K562 (cell line): ENCODE results near the gene KRIT1. TPM values are rescaled to one million over a fixed set of nuclear protein-coding genes. Genes with fewer than 3 reads are reported as not detected.
A peak's percentile ranks its signal among the peaks of the same experiment; 100 is the strongest.

Source experiments
- ATAC-seq: fragments of 200-7000 bp; cut with Tn5 transposase; 3 replicates; pipeline ENCODE4 v1.9.1; 2020; ENCODE audit warnings: moderate library complexity
- BruUV-seq: library from RNA; stranded (reverse); fragments of 400-500 nt; replicated peaks from 2 replicates; lab custom pipeline; 2021; lab: Mats Ljungman, UMichigan
- CTCF ChIA-PET: fragments of 300-600 bp; formaldehyde crosslinking; extraction: SDS; loops from one replicate; lab custom pipeline; 2021; ENCODE audit warnings: low intra/inter-chr PET ratio; lab: Yijun Ruan, JAX
- POLR2A ChIA-PET: fragments of 300-600, 350-650 bp; sonication (Branson Sonifier 250); formaldehyde crosslinking; extraction: SDS; loops from one replicate; lab custom pipeline; 2021; ENCODE audit warnings: antibody characterized with exemption, inconsistent platforms; lab: Yijun Ruan, JAX
- DNase-seq, 4 experiments: peaks; one replicate each; pipeline versions ENCODE4 v3.0.0 to v3.0.0-alpha.2; 2011 to 2018; ENCODE audit warnings: low spot score in 3 of 4, mixed read lengths in 3 of 4; ENCODE audit errors: extremely low read depth in 1 of 4
- FAIRE-seq: peaks from 2 replicates; lab custom pipeline; 2011; peaks lifted over from hg19 to GRCh38; lab: Jason Lieb, UNC
- H2AFZ ChIP-seq: 2 replicates; pipeline ENCODE4 v1.6.0; 2011; ENCODE audit warnings: low read depth, low read length, control low read depth, inconsistent platforms
- H3K27ac ChIP-seq: fragments of 200-600 bp; 3 replicates; pipeline ENCODE4 v1.8.0; 2011; ENCODE audit warnings: low read depth, mild to moderate bottlenecking, control low read depth, inconsistent platforms, low read length, moderate library complexity, mixed read lengths; ENCODE audit errors: extremely low read depth
- H3K27me3 ChIP-seq, 2 experiments: fragments of 300-600 bp in 1 of 2; 2 replicates in 1 of 2; 3 replicates in 1 of 2; pipeline versions ENCODE4 v1.6.0 to v1.8.0; 2011; ENCODE audit warnings: inconsistent platforms in 2 of 2, low read length in 2 of 2, mild to moderate bottlenecking in 1 of 2, mixed read lengths in 1 of 2, moderate library complexity in 1 of 2; ENCODE audit not compliant: control insufficient read depth in 2 of 2, insufficient read depth in 2 of 2
- H3K36me3 ChIP-seq: fragments of 300-600 bp; 3 replicates; pipeline ENCODE4 v1.8.0; 2011; ENCODE audit warnings: mild to moderate bottlenecking, low read length, inconsistent platforms; ENCODE audit not compliant: control insufficient read depth, insufficient read depth
- H3K4me1 ChIP-seq, 2 experiments: fragments of 200-600 bp in 1 of 2; replicated peaks in 1 of 2; 2 replicates in 1 of 2; 3 replicates in 1 of 2; pipeline versions ENCODE4 v1.5.1 to v1.8.0; 2011; ENCODE audit warnings: inconsistent platforms in 2 of 2, low read length in 2 of 2, mild to moderate bottlenecking in 1 of 2, mixed read lengths in 1 of 2, moderate library complexity in 1 of 2; ENCODE audit not compliant: control insufficient read depth in 2 of 2, insufficient read depth in 2 of 2
- H3K4me2 ChIP-seq: 2 replicates; pipeline ENCODE4 v1.6.1; 2011; ENCODE audit warnings: low read length, control low read depth, inconsistent platforms, mixed read lengths; ENCODE audit not compliant: insufficient read depth
- H3K4me3 ChIP-seq: fragments of 200-600 bp; sonication (generic), shearing (Covaris generic); 2 replicates; pipeline ENCODE4 v1.5.1; 2016; ENCODE audit warnings: control low read depth, inconsistent platforms
- H3K79me2 ChIP-seq: fragments of 200-600 bp; 3 replicates; pipeline ENCODE4 v1.8.0; 2011; ENCODE audit warnings: low read length, inconsistent platforms; ENCODE audit not compliant: control insufficient read depth, insufficient read depth
- H3K9ac ChIP-seq, 2 experiments: 2 replicates each; pipeline versions ENCODE4 v1.6.0 to v1.6.1; 2011; ENCODE audit warnings: low read depth in 2 of 2, low read length in 2 of 2, control low read depth in 1 of 2, inconsistent platforms in 1 of 2, mild to moderate bottlenecking in 1 of 2, mixed read lengths in 1 of 2; ENCODE audit not compliant: insufficient read depth in 1 of 2
- H3K9me1 ChIP-seq: one replicate; pipeline ENCODE4 v1.6.0; 2011; ENCODE audit warnings: inconsistent platforms, mild to moderate bottlenecking, low read length, moderate library complexity; ENCODE audit not compliant: control insufficient read depth, insufficient read depth
- H3K9me3 ChIP-seq: replicated peaks from 2 replicates; pipeline ENCODE4 v1.5.1; 2011; ENCODE audit warnings: low read depth, low read length, inconsistent platforms; ENCODE audit not compliant: control insufficient read depth, insufficient read depth
- H4K20me1 ChIP-seq: replicated peaks from 2 replicates; pipeline ENCODE4 v1.6.1; 2011; ENCODE audit warnings: low read length, inconsistent platforms, mixed read lengths; ENCODE audit not compliant: control insufficient read depth, insufficient read depth
- CBX3 ChIP-seq, 2 experiments: IDR thresholded peaks; 1 replicate in 1 of 2; 2 replicates in 1 of 2; pipeline ENCODE4 v1.6.1; 2012; ENCODE audit warnings: inconsistent platforms in 2 of 2, low read length in 2 of 2, borderline replicate concordance in 1 of 2, control low read depth in 1 of 2
- FOXA3 ChIP-seq, 2 experiments: fragments of 450-650 bp in 1 of 2; sonication (generic) in 1 of 2; formaldehyde crosslinking; IDR thresholded peaks in 1 of 2; conservative IDR thresholded peaks in 1 of 2; 2 replicates each; pipeline versions ENCODE4 v1.4.0 to v1.8.0; 2020 to 2022; ENCODE audit warnings: mild to moderate bottlenecking in 2 of 2, missing genetic modification reagents in 1 of 2
- GATA2 ChIP-seq: sonication (generic); formaldehyde crosslinking; IDR thresholded peaks from 2 replicates; pipeline ENCODE4 v1.4.0; 2020; ENCODE audit warnings: mild to moderate bottlenecking, missing genetic modification reagents
- JUND ChIP-seq, 2 experiments: IDR thresholded peaks; 2 replicates in 1 of 2; 3 replicates in 1 of 2; pipeline ENCODE4 v1.6.1; 2011; ENCODE audit warnings: borderline replicate concordance in 2 of 2, low read depth in 2 of 2, low read length in 2 of 2, improper control_type of control experiment in 1 of 2, missing biosample characterization in 1 of 2, missing genetic modification characterization in 1 of 2, missing genetic modification reagents in 1 of 2
- RBBP5 ChIP-seq: fragments of 200-600 bp; sonication (generic); IDR thresholded peaks from 2 replicates; pipeline ENCODE4 v1.6.1; 2012; ENCODE audit warnings: borderline replicate concordance, mild to moderate bottlenecking, low read length, control low read depth, inconsistent platforms; ENCODE audit not compliant: insufficient read depth, poor library complexity, severe bottlenecking
- SIN3A ChIP-seq, 2 experiments: fragments of 150-350 bp in 1 of 2; IDR thresholded peaks; 2 replicates each; pipeline ENCODE4 v1.6.1; 2011 to 2016; ENCODE audit warnings: borderline replicate concordance in 2 of 2, low read depth in 2 of 2, low read length in 2 of 2, mild to moderate bottlenecking in 2 of 2, moderate library complexity in 2 of 2; ENCODE audit not compliant: control insufficient read depth in 1 of 2
- SMC3 ChIP-seq: conservative IDR thresholded peaks from 2 replicates; pipeline ENCODE4 v1.6.1; 2011; ENCODE audit warnings: low read depth, low read length, improper control_type of control experiment; ENCODE audit not compliant: insufficient read depth
- SRSF7 ChIP-seq: fragments of 200-400 bp; formaldehyde crosslinking; optimal IDR thresholded peaks from 2 replicates; pipeline ENCODE3; 2017; ENCODE audit warnings: mild to moderate bottlenecking, low read depth, low read length
- WGBS: fragments of 100-300 bp; shearing (Covaris generic); methylation state at CpG from one replicate; pipeline ENCODE4 v1.1.6; 2016; ENCODE audit warnings: low coverage, mixed read lengths; ENCODE audit not compliant: insufficient coverage; ENCODE audit errors: missing lambda C conversion rate; 5-methylcytosine and 5-hydroxymethylcytosine counted together
- in situ Hi-C: fragments of 300-500 bp; cut with MboI; formaldehyde crosslinking; loops from 4 replicates; pipeline ENCODE4 v1.15.0; 2018; ENCODE audit warnings: inconsistent platforms, mixed read lengths
- intact Hi-C: fragments of 100-400 bp; cut with micrococcal nuclease; formaldehyde crosslinking; loops from 2 replicates; pipeline ENCODE4 v1.14.2; 2022
- polyA plus RNA-seq, 8 experiments: library from polyadenylated mRNA; depleted of rRNA in 4 of 8; stranded (reverse) in 5 of 8; unstranded in 3 of 8; fragments of >200 nt; fragmentation: Nextera tagmentation in 2 of 8; fragmentation: Illumina TruSeq in 1 of 8; extraction: Ambion mirVana in 2 of 8; extraction: Trizol in 1 of 8; gene quantifications; 2 replicates each; pipeline versions ENCODE4 v1.2.1 to v1.2.3, GENCODE V29; 2011 to 2014; ENCODE audit warnings: inconsistent platforms in 1 of 8, missing spikeins in 1 of 8
- total RNA-seq, 7 experiments: library from RNA; depleted of rRNA in 6 of 7; stranded (reverse); fragments of >200 nt in 6 of 7; fragmentation: Illumina TruSeq in 2 of 7; extraction: Trizol in 2 of 7; gene quantifications; 2 replicates each; pipeline versions ENCODE4 v1.2.1 to v1.2.3, GENCODE V29; 2011 to 2021; ENCODE audit warnings: low replicate concordance in 1 of 7
- TF ChIP-seq, protein P1 (sequence below): sonication (generic); formaldehyde crosslinking; IDR thresholded peaks from 2 replicates; pipeline ENCODE4 v1.8.0; 2022; ENCODE audit warnings: mild to moderate bottlenecking, low read depth, missing genetic modification reagents
- TF ChIP-seq, protein P2 (sequence below): IDR thresholded peaks from 2 replicates; pipeline ENCODE4 v1.6.1; 2012; ENCODE audit warnings: low read depth, low read length, improper control_type of control experiment, borderline replicate concordance
- TF ChIP-seq, protein P3 (sequence below): fragments of 450-650 bp; formaldehyde crosslinking; IDR thresholded peaks from 2 replicates; pipeline ENCODE4 v1.4.0; 2022; ENCODE audit warnings: mild to moderate bottlenecking, moderate library complexity

Gene KRIT1
- total and polyA plus RNA-seq, 9 of the 15 experiments (the other 6 are each of a cell fraction or from before 2014, with no cell fraction given) = 21.5 to 81.4 (median 55.9) TPM

DNA sequence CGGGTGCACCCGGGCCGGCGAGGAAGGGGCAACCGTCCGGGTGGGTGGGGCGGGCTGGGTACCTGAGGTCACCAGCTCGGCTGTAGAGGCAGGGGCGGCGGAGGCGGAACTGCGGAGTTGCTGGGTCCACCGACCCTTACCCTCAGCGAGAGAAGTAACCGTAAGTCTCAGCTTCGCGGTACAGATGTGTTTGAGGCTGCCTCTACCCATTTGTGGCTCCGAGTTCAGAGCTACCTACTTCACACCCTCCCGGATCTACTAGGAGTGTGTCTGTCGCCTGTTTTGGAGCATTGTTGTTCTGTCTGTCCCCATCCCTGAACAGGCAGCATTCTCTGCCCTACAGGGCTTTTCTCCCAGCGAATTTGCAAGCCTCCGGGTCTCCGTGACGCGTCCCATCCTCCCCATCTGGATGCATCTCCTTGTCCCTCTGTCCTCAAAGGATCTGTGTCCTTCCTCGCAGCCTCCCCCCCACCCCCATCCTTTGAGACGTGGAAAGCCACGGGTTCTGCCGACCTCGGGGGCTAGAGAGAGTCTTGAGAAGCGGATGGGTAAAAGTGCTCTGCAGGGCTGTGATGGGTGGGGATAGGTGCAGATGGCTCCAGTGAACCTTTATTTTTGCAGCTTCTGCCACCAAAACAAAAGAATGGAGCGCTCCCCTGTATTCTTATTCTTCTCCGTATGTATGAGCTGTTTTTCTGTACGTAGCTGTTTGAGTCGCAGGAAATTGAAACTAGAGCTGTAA, 817 bp upstream of the KRIT1 start (continued):
- no peak for TF ChIP-seq FOXA3 (CRISPR knock-in tag; conservative IDR thresholded peaks at IDR 0.05 in 1 of 2, IDR thresholded peaks at IDR 0.05 in 1 of 2)
- TF ChIP-seq, protein P1, sequence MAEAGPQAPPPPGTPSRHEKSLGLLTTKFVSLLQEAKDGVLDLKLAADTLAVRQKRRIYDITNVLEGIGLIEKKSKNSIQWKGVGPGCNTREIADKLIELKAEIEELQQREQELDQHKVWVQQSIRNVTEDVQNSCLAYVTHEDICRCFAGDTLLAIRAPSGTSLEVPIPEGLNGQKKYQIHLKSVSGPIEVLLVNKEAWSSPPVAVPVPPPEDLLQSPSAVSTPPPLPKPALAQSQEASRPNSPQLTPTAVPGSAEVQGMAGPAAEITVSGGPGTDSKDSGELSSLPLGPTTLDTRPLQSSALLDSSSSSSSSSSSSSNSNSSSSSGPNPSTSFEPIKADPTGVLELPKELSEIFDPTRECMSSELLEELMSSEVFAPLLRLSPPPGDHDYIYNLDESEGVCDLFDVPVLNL (CRISPR knock-in tag) = peak; percentile 50; the same call in 1 of the 2 replicates
- TF ChIP-seq RBBP5 = no peak

DNA sequence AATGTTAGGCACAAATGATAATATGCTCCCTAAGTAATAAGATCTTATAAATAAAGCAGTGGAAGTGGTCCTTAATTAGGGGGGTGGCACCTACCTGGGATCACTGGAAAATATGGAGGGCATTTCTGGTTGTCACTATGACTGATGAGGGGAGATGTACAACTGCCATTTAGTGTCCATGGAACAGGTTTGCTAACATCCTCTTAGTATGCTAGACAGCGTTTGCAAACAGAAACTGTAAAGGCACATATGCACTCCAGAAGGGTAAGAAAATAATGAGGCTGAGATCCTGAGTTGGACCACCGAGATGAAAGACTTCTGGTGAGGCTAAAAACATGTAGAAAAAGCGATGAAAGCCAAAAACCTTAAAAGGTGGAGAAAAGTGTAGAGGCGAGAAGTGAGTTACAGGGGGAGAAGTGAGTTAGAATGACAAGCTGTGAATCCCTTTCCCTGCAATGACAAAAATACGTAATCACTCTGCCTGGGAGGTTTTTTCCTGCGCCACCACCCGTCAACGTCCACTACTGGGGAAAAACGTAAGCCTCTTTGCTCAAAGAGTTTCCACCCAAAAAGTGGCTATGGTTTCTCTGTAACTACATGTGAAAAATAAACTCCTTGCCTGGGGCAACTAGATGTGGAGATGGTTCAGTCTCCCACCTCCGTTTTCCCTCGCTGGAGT, 767 bp downstream of the KRIT1 start:
- Histone ChIP-seq H3K79me2 (peaks cover 69% of the 10 kb centered on the region), H3K9ac (peak overlapping the region; percentile 91 to 99), H3K9me1 (no peaks in the 10 kb centered on the region), H3K9me3 (no peaks in the 10 kb centered on the region), H3K4me1 (peaks cover 0 to 8% of the 10 kb centered on the region in 2 experiments; a peak in 3 of 5 replicates), H3K4me2 (peak overlapping the region; percentile 98), H2AFZ (peak overlapping the region; percentile 84), H3K27me3 (no peaks in the 10 kb centered on the region), H4K20me1 (no peaks in the 10 kb centered on the region), H3K27ac (peak overlapping the region; percentile 92), H3K36me3 (peaks cover 33% of the 10 kb centered on the region), H3K4me3 (peak overlapping the region; percentile 59)
- no TSS peak for BruUV-seq
- POLR2A ChIA-PET = interaction anchor here (0.6 to 1.8 kb wide), 17 partner anchors 9 to 305 kb away, joined by 3 to 9 read pairs (median 4); partner anchors contain the start of gene CYP51A1
- intact Hi-C loops (loop anchor here (2.0 to 10.0 kb wide), 6 partner anchors 50 to 360 kb away; partner anchors contain the start of genes CYP51A1, GATAD1 and MTERF1), in situ Hi-C loops (no loop called here)
- WGBS = 0% methylated on average over 11 of the region's 11 CpGs
- ATAC-seq (peak; percentile 44), FAIRE-seq (no peak), DNase-seq (peak in 1 of 4 experiments; percentile 62)
- CTCF ChIA-PET = interaction anchor here (0.5 kb wide), 1 partner anchor 113 kb away, joined by 3 read pairs; no protein-coding TSS in a partner anchor
- TF ChIP-seq, protein P2, sequence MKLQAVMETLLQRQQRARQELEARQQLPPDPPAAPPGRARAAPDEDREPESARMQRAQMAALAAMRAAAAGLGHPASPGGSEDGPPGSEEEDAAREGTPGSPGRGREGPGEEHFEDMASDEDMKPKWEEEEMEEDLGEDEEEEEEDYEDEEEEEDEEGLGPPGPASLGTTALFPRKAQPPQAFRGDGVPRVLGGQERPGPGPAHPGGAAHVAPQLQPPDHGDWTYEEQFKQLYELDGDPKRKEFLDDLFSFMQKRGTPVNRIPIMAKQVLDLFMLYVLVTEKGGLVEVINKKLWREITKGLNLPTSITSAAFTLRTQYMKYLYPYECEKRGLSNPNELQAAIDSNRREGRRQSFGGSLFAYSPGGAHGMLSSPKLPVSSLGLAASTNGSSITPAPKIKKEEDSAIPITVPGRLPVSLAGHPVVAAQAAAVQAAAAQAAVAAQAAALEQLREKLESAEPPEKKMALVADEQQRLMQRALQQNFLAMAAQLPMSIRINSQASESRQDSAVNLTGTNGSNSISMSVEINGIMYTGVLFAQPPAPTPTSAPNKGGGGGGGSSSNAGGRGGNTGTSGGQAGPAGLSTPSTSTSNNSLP = no peak
- TF ChIP-seq SIN3A (IDR thresholded peaks at IDR 0.05; ENCODE audit: borderline replicate concordance in 2 of 2, control insufficient read depth in 1 of 2, low read depth in 2 of 2, low read length in 2 of 2) = 0 out of 4 replicates have a peak, but pooled peaks of 1 of the 2 experiments have one; percentile 62
- no peak for TF ChIP-seq SMC3
- TF ChIP-seq, protein P3, sequence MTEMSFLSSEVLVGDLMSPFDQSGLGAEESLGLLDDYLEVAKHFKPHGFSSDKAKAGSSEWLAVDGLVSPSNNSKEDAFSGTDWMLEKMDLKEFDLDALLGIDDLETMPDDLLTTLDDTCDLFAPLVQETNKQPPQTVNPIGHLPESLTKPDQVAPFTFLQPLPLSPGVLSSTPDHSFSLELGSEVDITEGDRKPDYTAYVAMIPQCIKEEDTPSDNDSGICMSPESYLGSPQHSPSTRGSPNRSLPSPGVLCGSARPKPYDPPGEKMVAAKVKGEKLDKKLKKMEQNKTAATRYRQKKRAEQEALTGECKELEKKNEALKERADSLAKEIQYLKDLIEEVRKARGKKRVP = no peak
- TF ChIP-seq JUND (IDR thresholded peaks at IDR 0.05; ENCODE audit: borderline replicate concordance, low read depth, low read length) = no peak
- TF ChIP-seq JUND (tag; IDR thresholded peaks at IDR 0.05; ENCODE audit: borderline replicate concordance, low read depth, low read length) = peak; percentile 27; the same call in 2 of the 3 replicates
- no peak for TF ChIP-seq SRSF7
- no peak for TF ChIP-seq CBX3 (IDR thresholded peaks at IDR 0.05; ENCODE audit: borderline replicate concordance in 1 of 2, low read length in 2 of 2)
- TF ChIP-seq GATA2 = no peak
